Panc1 (cell line): ENCODE results near the gene STK24.

ENCODE experiments used
- SIN3A ChIP-seq: IDR thresholded peaks from 2 replicates; pipeline ENCODE4 v1.6.1; 2012; ENCODE audit warnings: low read depth, mild to moderate bottlenecking, low read length, moderate library complexity, borderline replicate concordance; ENCODE audit not compliant: insufficient read depth
- TF ChIP-seq, protein P1 (sequence below): fragments of 450-650 bp; IDR thresholded peaks from 2 replicates; pipeline ENCODE4 v1.5.1; 2017; ENCODE audit warnings: mild to moderate bottlenecking

DNA sequence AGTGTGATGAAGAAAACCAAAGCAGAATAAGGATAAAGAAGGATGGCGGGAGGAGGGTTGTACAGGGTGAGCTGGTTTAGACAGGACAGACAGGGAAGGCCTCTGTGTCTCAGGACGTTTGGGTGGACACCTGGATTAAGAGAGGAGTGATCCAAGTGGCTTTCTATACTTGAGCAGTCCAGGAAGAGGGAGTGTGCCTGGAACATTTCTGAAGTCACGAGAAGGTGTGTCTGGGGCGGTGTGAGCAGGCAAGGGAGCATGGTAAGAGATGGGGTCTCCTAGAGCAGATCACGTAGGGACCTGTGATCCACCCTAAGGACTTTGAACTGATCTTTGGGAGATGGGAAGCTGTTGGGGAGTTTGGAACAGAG lies 15.4 kb upstream of the STK24 start:
- TF ChIP-seq, protein P1, sequence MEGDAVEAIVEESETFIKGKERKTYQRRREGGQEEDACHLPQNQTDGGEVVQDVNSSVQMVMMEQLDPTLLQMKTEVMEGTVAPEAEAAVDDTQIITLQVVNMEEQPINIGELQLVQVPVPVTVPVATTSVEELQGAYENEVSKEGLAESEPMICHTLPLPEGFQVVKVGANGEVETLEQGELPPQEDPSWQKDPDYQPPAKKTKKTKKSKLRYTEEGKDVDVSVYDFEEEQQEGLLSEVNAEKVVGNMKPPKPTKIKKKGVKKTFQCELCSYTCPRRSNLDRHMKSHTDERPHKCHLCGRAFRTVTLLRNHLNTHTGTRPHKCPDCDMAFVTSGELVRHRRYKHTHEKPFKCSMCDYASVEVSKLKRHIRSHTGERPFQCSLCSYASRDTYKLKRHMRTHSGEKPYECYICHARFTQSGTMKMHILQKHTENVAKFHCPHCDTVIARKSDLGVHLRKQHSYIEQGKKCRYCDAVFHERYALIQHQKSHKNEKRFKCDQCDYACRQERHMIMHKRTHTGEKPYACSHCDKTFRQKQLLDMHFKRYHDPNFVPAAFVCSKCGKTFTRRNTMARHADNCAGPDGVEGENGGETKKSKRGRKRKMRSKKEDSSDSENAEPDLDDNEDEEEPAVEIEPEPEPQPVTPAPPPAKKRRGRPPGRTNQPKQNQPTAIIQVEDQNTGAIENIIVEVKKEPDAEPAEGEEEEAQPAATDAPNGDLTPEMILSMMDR = no peak
- TF ChIP-seq SIN3A = no peak
